K562 (cell line): Measurements from ENCODE around the gene PPP1CA. TPM values are rescaled to one million over a fixed set of nuclear protein-coding genes. Genes with fewer than 3 reads are reported as not detected.

Experiments used
- ATAC-seq: fragments of 200-7000 bp; cut with Tn5 transposase; 3 replicates; pipeline ENCODE4 v1.9.1; 2020; ENCODE audit warnings: moderate library complexity
- BruUV-seq: library from RNA; stranded (reverse); fragments of 400-500 nt; replicated peaks from 2 replicates; lab custom pipeline; 2021; lab: Mats Ljungman, UMichigan
- CTCF ChIA-PET: fragments of 300-600 bp; formaldehyde crosslinking; extraction: SDS; loops from one replicate; lab custom pipeline; 2021; ENCODE audit warnings: low intra/inter-chr PET ratio; lab: Yijun Ruan, JAX
- POLR2A ChIA-PET: fragments of 300-600, 350-650 bp; sonication (Branson Sonifier 250); formaldehyde crosslinking; extraction: SDS; loops from one replicate; lab custom pipeline; 2021; ENCODE audit warnings: antibody characterized with exemption, inconsistent platforms; lab: Yijun Ruan, JAX
- DNase-seq, 4 experiments: peaks; one replicate each; pipeline versions ENCODE4 v3.0.0 to v3.0.0-alpha.2; 2011 to 2018; ENCODE audit warnings: low spot score in 3 of 4, mixed read lengths in 3 of 4; ENCODE audit errors: extremely low read depth in 1 of 4
- FAIRE-seq: peaks from 2 replicates; lab custom pipeline; 2011; peaks lifted over from hg19 to GRCh38; lab: Jason Lieb, UNC
- H2AFZ ChIP-seq: 2 replicates; pipeline ENCODE4 v1.6.0; 2011; ENCODE audit warnings: low read depth, low read length, control low read depth, inconsistent platforms
- H3K27ac ChIP-seq: fragments of 200-600 bp; 3 replicates; pipeline ENCODE4 v1.8.0; 2011; ENCODE audit warnings: low read depth, mild to moderate bottlenecking, control low read depth, inconsistent platforms, low read length, moderate library complexity, mixed read lengths; ENCODE audit errors: extremely low read depth
- H3K27me3 ChIP-seq, 2 experiments: fragments of 300-600 bp in 1 of 2; 2 replicates in 1 of 2; 3 replicates in 1 of 2; pipeline versions ENCODE4 v1.6.0 to v1.8.0; 2011; ENCODE audit warnings: inconsistent platforms in 2 of 2, low read length in 2 of 2, mild to moderate bottlenecking in 1 of 2, mixed read lengths in 1 of 2, moderate library complexity in 1 of 2; ENCODE audit not compliant: control insufficient read depth in 2 of 2, insufficient read depth in 2 of 2
- H3K36me3 ChIP-seq: fragments of 300-600 bp; 3 replicates; pipeline ENCODE4 v1.8.0; 2011; ENCODE audit warnings: mild to moderate bottlenecking, low read length, inconsistent platforms; ENCODE audit not compliant: control insufficient read depth, insufficient read depth
- H3K4me1 ChIP-seq, 2 experiments: fragments of 200-600 bp in 1 of 2; replicated peaks in 1 of 2; 2 replicates in 1 of 2; 3 replicates in 1 of 2; pipeline versions ENCODE4 v1.5.1 to v1.8.0; 2011; ENCODE audit warnings: inconsistent platforms in 2 of 2, low read length in 2 of 2, mild to moderate bottlenecking in 1 of 2, mixed read lengths in 1 of 2, moderate library complexity in 1 of 2; ENCODE audit not compliant: control insufficient read depth in 2 of 2, insufficient read depth in 2 of 2
- H3K4me2 ChIP-seq: 2 replicates; pipeline ENCODE4 v1.6.1; 2011; ENCODE audit warnings: low read length, control low read depth, inconsistent platforms, mixed read lengths; ENCODE audit not compliant: insufficient read depth
- H3K4me3 ChIP-seq: fragments of 200-600 bp; sonication (generic), shearing (Covaris generic); 2 replicates; pipeline ENCODE4 v1.5.1; 2016; ENCODE audit warnings: control low read depth, inconsistent platforms
- H3K79me2 ChIP-seq: fragments of 200-600 bp; 3 replicates; pipeline ENCODE4 v1.8.0; 2011; ENCODE audit warnings: low read length, inconsistent platforms; ENCODE audit not compliant: control insufficient read depth, insufficient read depth
- H3K9ac ChIP-seq, 2 experiments: 2 replicates each; pipeline versions ENCODE4 v1.6.0 to v1.6.1; 2011; ENCODE audit warnings: low read depth in 2 of 2, low read length in 2 of 2, control low read depth in 1 of 2, inconsistent platforms in 1 of 2, mild to moderate bottlenecking in 1 of 2, mixed read lengths in 1 of 2; ENCODE audit not compliant: insufficient read depth in 1 of 2
- H3K9me1 ChIP-seq: one replicate; pipeline ENCODE4 v1.6.0; 2011; ENCODE audit warnings: inconsistent platforms, mild to moderate bottlenecking, low read length, moderate library complexity; ENCODE audit not compliant: control insufficient read depth, insufficient read depth
- H3K9me3 ChIP-seq: replicated peaks from 2 replicates; pipeline ENCODE4 v1.5.1; 2011; ENCODE audit warnings: low read depth, low read length, inconsistent platforms; ENCODE audit not compliant: control insufficient read depth, insufficient read depth
- H4K20me1 ChIP-seq: replicated peaks from 2 replicates; pipeline ENCODE4 v1.6.1; 2011; ENCODE audit warnings: low read length, inconsistent platforms, mixed read lengths; ENCODE audit not compliant: control insufficient read depth, insufficient read depth
- ATF6 ChIP-seq: sonication (generic); formaldehyde crosslinking; IDR thresholded peaks from 2 replicates; pipeline ENCODE4 v1.4.0; 2020; ENCODE audit warnings: mild to moderate bottlenecking, missing genetic modification reagents
- CCNT2 ChIP-seq: IDR thresholded peaks from 2 replicates; pipeline ENCODE4 v1.6.1; 2011; ENCODE audit warnings: borderline replicate concordance, low read depth, mild to moderate bottlenecking, moderate library complexity, mixed read lengths, low read length; ENCODE audit not compliant: insufficient read length; ENCODE audit errors: extremely low read depth
- ERF ChIP-seq: fragments of 450-650 bp; formaldehyde crosslinking; IDR thresholded peaks from 2 replicates; pipeline ENCODE4 v1.4.0; 2020; ENCODE audit warnings: mild to moderate bottlenecking, mixed read lengths
- JUN ChIP-seq, 2 experiments: sonication (generic) in 1 of 2; formaldehyde crosslinking in 1 of 2; IDR thresholded peaks; 2 replicates each; pipeline versions ENCODE4 v1.6.1 to v1.8.0; 2012 to 2022; ENCODE audit warnings: borderline replicate concordance in 2 of 2, mild to moderate bottlenecking in 2 of 2, improper control_type of control experiment in 1 of 2, low read depth in 1 of 2, low read length in 1 of 2, missing genetic modification reagents in 1 of 2
- MTA2 ChIP-seq: fragments of 450-650 bp; IDR thresholded peaks from 2 replicates; pipeline ENCODE4 v1.6.1; 2016; ENCODE audit warnings: low read depth
- NR2C2 ChIP-seq, 2 experiments: fragments of 200-800 bp in 1 of 2; sonication (Bioruptor generic) in 1 of 2; sonication (generic) in 1 of 2; formaldehyde crosslinking in 1 of 2; IDR thresholded peaks; 2 replicates each; pipeline versions ENCODE4 v1.6.1 to v1.8.0; 2016 to 2022; ENCODE audit warnings: mild to moderate bottlenecking in 1 of 2, missing compliant biosample characterization in 1 of 2, missing genetic modification characterization in 1 of 2, missing genetic modification reagents in 1 of 2
- SIN3A ChIP-seq, 2 experiments: fragments of 150-350 bp in 1 of 2; IDR thresholded peaks; 2 replicates each; pipeline ENCODE4 v1.6.1; 2011 to 2016; ENCODE audit warnings: borderline replicate concordance in 2 of 2, low read depth in 2 of 2, low read length in 2 of 2, mild to moderate bottlenecking in 2 of 2, moderate library complexity in 2 of 2; ENCODE audit not compliant: control insufficient read depth in 1 of 2
- SMARCA4 ChIP-seq: fragments of 450-650 bp; IDR thresholded peaks from 2 replicates; pipeline ENCODE4 v1.6.1; 2016
- SMARCC2 ChIP-seq: fragments of 450-650 bp; IDR thresholded peaks from 2 replicates; pipeline ENCODE4 v1.6.1; 2017; ENCODE audit warnings: antibody characterized with exemption, moderate library complexity, mild to moderate bottlenecking, low read depth
- UBTF ChIP-seq, 2 experiments: IDR thresholded peaks; 2 replicates each; pipeline ENCODE4 v1.6.1; 2012; ENCODE audit warnings: improper control_type of control experiment in 2 of 2, low read depth in 2 of 2, low read length in 2 of 2, borderline replicate concordance in 1 of 2
- XRCC5 ChIP-seq: fragments of 200-400 bp; formaldehyde crosslinking; IDR thresholded peaks from 2 replicates; pipeline ENCODE4 v1.6.1; 2017; ENCODE audit warnings: low read depth, mild to moderate bottlenecking, low read length
- ZNF165 ChIP-seq: fragments of 250-450 bp; sonication (Bioruptor Pico); IDR thresholded peaks from 2 replicates; pipeline ENCODE4 v1.4.0; 2020; ENCODE audit warnings: borderline replicate concordance
- ZNF263 ChIP-seq: sonication (generic); formaldehyde crosslinking; IDR thresholded peaks from 2 replicates; pipeline ENCODE4 v1.8.0; 2022; ENCODE audit warnings: mild to moderate bottlenecking, missing genetic modification reagents, borderline replicate concordance
- WGBS: fragments of 100-300 bp; shearing (Covaris generic); methylation state at CpG from one replicate; pipeline ENCODE4 v1.1.6; 2016; ENCODE audit warnings: low coverage, mixed read lengths; ENCODE audit not compliant: insufficient coverage; ENCODE audit errors: missing lambda C conversion rate; 5-methylcytosine and 5-hydroxymethylcytosine counted together
- in situ Hi-C: fragments of 300-500 bp; cut with MboI; formaldehyde crosslinking; loops from 4 replicates; pipeline ENCODE4 v1.15.0; 2018; ENCODE audit warnings: inconsistent platforms, mixed read lengths
- intact Hi-C: fragments of 100-400 bp; cut with micrococcal nuclease; formaldehyde crosslinking; loops from 2 replicates; pipeline ENCODE4 v1.14.2; 2022
- polyA plus RNA-seq, 8 experiments: library from polyadenylated mRNA; depleted of rRNA in 4 of 8; stranded (reverse) in 5 of 8; unstranded in 3 of 8; fragments of >200 nt; fragmentation: Nextera tagmentation in 2 of 8; fragmentation: Illumina TruSeq in 1 of 8; extraction: Ambion mirVana in 2 of 8; extraction: Trizol in 1 of 8; gene quantifications; 2 replicates each; pipeline versions ENCODE4 v1.2.1 to v1.2.3, GENCODE V29; 2011 to 2014; ENCODE audit warnings: inconsistent platforms in 1 of 8, missing spikeins in 1 of 8
- total RNA-seq, 7 experiments: library from RNA; depleted of rRNA in 6 of 7; stranded (reverse); fragments of >200 nt in 6 of 7; fragmentation: Illumina TruSeq in 2 of 7; extraction: Trizol in 2 of 7; gene quantifications; 2 replicates each; pipeline versions ENCODE4 v1.2.1 to v1.2.3, GENCODE V29; 2011 to 2021; ENCODE audit warnings: low replicate concordance in 1 of 7

The PPP1CA gene
- total and polyA plus RNA-seq, 9 of the 15 experiments (the other 6 are each of a cell fraction or from before 2014, with no cell fraction given), result 18.2 to 242 (median 188) TPM

GRCh38 chr11:67379061-67380058, 22.3 kb downstream of the PPP1CA start:
- POLR2A ChIA-PET, result interaction anchor here (0.5 to 3.1 kb wide), 5 partner anchors 8 to 259 kb away, joined by 3 to 15 read pairs (median 5); partner anchors contain the start of genes POLD4 and RAD9A
- no peak overlapping the region for H3K4me3 ChIP-seq
- CTCF ChIA-PET, result interaction anchor here (1.3 to 1.8 kb wide), 2 partner anchors 24 to 28 kb away, joined by 5 to 6 read pairs; no protein-coding TSS in a partner anchor
- ATAC-seq (peak; percentile 60), FAIRE-seq (peak; percentile 75), DNase-seq (peak; percentile 75 to 88 (median 85))
- no peaks in the 10 kb centered on the region for H3K9me3 ChIP-seq
- H3K9ac ChIP-seq, result peak overlapping the region; percentile 36 to 89
- BruUV-seq, result no TSS peak
- no peaks in the 10 kb centered on the region for H4K20me1 ChIP-seq
- peaks cover 3% of the 10 kb centered on the region; the same call in 1 of the 3 replicates for H3K79me2 ChIP-seq
- H3K4me1 ChIP-seq, result peaks cover 59 to 65% of the 10 kb centered on the region in 2 experiments
- H3K4me2 ChIP-seq, result peak overlapping the region; percentile 70
- peak overlapping the region; percentile 86 for H2AFZ ChIP-seq
- intact Hi-C loops (loop anchor here (5.0 kb wide), 1 partner anchor 297 kb away; no protein-coding TSS in a partner anchor), in situ Hi-C loops (loop anchor here (5.0 kb wide), 1 partner anchor 117 kb away; no protein-coding TSS in a partner anchor)
- no peaks in the 10 kb centered on the region for H3K36me3 ChIP-seq
- H3K27me3 ChIP-seq, result no peaks in the 10 kb centered on the region
- WGBS, result 28% methylated on average over 16 of the region's 23 CpGs
- H3K27ac ChIP-seq, result peak overlapping the region; percentile 47
- H3K9me1 ChIP-seq, result no peaks in the 10 kb centered on the region
- 0 out of 2 replicates have a peak, but pooled peaks have one; percentile 23 for TF ChIP-seq XRCC5
- peak; percentile 25; the same call in 1 of the 2 replicates for TF ChIP-seq MTA2
- TF ChIP-seq ATF6 (CRISPR knock-in tag), result no peak
- no peak for TF ChIP-seq SIN3A (IDR thresholded peaks at IDR 0.05; ENCODE audit: borderline replicate concordance in 2 of 2, control insufficient read depth in 1 of 2, low read depth in 2 of 2, low read length in 2 of 2)
- TF ChIP-seq JUN (IDR thresholded peaks at IDR 0.05; ENCODE audit: borderline replicate concordance, low read depth, low read length), result peak; percentile 69
- TF ChIP-seq JUN (CRISPR knock-in tag; IDR thresholded peaks at IDR 0.05; ENCODE audit: borderline replicate concordance), result no peak
- TF ChIP-seq ZNF263, result peak; percentile 98
- TF ChIP-seq UBTF (IDR thresholded peaks at IDR 0.05; ENCODE audit: borderline replicate concordance in 1 of 2, low read depth in 2 of 2, low read length in 2 of 2), result no peak
- peak; percentile 86 for TF ChIP-seq SMARCA4
- 0 out of 2 replicates have a peak, but pooled peaks have one; percentile 18 for TF ChIP-seq ZNF165
- TF ChIP-seq CCNT2, result peak; percentile 62
- TF ChIP-seq NR2C2 (CRISPR knock-in tag; IDR thresholded peaks at IDR 0.05), result no peak
- peak; percentile 52 for TF ChIP-seq NR2C2 (tag; IDR thresholded peaks at IDR 0.05)
- peak; percentile 52; the same call in 1 of the 2 replicates for TF ChIP-seq SMARCC2
- peak; percentile 90 for TF ChIP-seq ERF (CRISPR knock-in tag)
